ENCODE measurements around the gene DHRSX. TPM values are rescaled to one million over a fixed set of nuclear protein-coding genes. Genes with fewer than 3 reads are reported as not detected.
"Not testable (repeated sequence)": the region's sequence is repeated elsewhere in the genome, so short reads cannot be mapped to it uniquely, and the experiment has no call there.

The DHRSX gene
- total RNA-seq, 2 donors from 2014 or later: 24.0 to 35.7 TPM

DNA sequence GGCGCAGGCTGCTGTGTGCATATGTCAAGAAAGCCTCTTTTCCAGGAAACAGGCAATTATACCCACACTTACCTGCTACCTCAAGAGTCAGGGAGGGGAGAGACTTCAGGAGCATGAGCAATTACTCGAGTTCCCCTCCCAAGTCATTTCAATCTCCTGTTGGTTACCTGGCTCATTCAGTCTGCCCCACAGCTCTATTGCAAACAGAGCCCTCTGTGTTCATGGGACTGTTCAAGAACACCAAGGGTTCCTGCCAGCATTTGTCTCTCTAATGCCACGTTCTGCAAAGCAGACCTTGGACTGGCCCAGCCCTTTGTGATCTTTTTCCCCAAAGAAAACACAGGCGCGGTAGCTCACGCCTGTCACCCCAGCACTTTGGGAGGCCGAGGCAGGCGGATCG lies 274.6 kb downstream of the DHRSX start:
- ATAC-seq: no peak
- Mint-ChIP-seq H3K27ac (peak overlapping the region in 1 of 2 donors; percentile 41), H3K27me3 (no peaks in the 10 kb centered on the region), H3K4me3 (no peak overlapping the region), H3K36me3 (peaks cover 47% of the 10 kb centered on the region), H3K9me3 (peaks cover 11% of the 10 kb centered on the region), H3K4me1 (ENCODE audit: low read depth in 2 of 2) (peaks cover 24 to 48% of the 10 kb centered on the region in 2 donors)
- no peak for DNase-seq (ENCODE audit: low spot score)

DNA sequence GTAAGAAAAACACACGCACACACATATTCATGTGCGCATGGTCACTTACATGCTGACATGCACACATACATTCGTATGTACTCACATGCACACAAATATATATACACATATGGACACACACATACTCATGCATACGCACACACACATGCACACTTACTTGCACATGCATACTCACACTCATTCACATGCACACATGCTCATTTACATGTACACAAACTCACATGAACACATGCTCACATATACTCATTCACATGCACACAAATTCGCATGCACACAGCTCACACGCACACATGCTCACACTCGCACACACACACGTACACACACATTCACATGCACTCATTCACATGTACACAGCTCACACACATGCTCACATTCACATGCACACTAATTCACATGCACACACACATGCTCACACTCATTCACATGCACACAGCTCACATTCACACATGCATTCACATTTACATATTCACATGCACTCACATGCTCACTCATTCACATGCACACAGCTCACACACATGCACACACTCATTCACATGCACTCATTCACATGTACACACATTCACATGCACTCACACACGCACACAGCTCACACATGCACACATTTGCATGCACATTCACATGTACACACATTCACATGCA lies 276.1 kb downstream of the DHRSX start:
- DNase-seq (ENCODE audit: low spot score) (no peak), ATAC-seq (no peak)
- no peak overlapping the region for H3K4me3 Mint-ChIP-seq
- H3K27ac Mint-ChIP-seq: no peak overlapping the region
- H3K27me3 Mint-ChIP-seq: no peaks in the 10 kb centered on the region
- peaks cover 15% of the 10 kb centered on the region for H3K9me3 Mint-ChIP-seq
- peaks cover 22 to 53% of the 10 kb centered on the region in 2 donors for H3K4me1 Mint-ChIP-seq (ENCODE audit: low read depth in 2 of 2)
- H3K36me3 Mint-ChIP-seq: peaks cover 57% of the 10 kb centered on the region

DNA sequence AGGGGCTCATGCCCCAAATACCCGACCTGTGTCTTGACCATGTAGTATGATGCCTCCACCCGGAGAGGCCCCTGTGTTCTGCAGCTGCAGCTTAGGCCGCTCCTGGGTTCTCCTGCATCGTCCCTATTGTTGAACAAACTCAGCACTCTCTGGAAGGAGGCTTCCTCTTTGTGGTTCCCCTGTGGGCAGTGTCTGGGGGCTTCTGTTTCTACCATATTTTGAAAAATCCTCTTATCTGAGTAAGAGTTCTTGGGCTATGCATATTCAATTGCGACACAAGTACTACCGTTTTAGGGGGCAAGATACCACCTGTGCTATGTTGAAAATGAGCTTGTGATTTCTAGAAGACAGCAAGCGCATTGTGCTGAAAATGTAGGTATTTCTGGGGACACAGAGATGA lies 276.6 kb downstream of the DHRSX start:
- H3K36me3 Mint-ChIP-seq: peaks cover 58% of the 10 kb centered on the region
- peaks cover 16 to 49% of the 10 kb centered on the region in 2 donors for H3K4me1 Mint-ChIP-seq (ENCODE audit: low read depth in 2 of 2)
- DNase-seq (ENCODE audit: low spot score) (no peak), ATAC-seq (no peak)
- no peak overlapping the region for H3K4me3 Mint-ChIP-seq
- H3K27ac Mint-ChIP-seq: no peak overlapping the region
- H3K9me3 Mint-ChIP-seq: peaks cover 19% of the 10 kb centered on the region
- no peaks in the 10 kb centered on the region for H3K27me3 Mint-ChIP-seq

DNA sequence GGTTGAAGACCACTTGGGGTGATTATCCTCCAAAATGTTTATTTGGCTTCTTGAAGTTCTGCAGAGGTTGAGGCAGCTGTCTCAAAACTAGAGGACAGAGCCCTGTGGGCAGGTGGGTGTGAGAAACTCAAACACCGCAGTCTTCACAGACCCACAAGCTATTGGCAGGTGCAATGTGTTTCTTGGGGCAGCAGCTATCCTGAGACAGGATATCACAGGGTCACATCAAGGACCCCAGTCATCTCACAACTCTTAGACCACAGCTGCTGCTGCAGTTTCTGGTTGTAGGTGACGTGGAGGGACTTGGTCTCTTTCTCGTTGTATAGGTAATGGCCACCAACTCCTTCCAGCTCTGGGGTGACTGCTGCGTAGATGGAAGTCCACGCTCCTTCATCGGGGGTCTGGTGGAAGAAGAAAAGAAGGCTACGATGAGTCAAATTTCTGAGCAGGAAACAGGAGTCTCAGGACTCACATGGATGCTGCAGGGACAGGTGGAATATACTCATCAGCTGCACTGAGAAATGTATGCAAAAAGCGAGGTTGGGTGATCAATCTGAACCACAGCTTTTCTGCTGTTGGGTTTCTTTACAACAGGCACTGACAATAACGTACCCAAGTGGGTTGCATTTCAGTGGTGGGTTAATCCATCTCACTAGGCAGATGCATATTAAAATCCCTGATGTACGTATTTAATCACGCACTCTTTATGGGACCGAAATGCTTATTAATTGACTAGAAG lies 279.8 kb downstream of the DHRSX start:
- Mint-ChIP-seq H3K9me3 (peaks cover 28% of the 10 kb centered on the region), H3K4me3 (no peak overlapping the region), H3K27me3 (no peaks in the 10 kb centered on the region), H3K27ac (no peak overlapping the region), H3K36me3 (peaks cover 54% of the 10 kb centered on the region), H3K4me1 (ENCODE audit: low read depth in 2 of 2) (peaks cover 8 to 48% of the 10 kb centered on the region in 2 donors)
- DNase-seq (ENCODE audit: low spot score) (no peak), ATAC-seq (peak in 1 of 2 donors; percentile 56)

DNA sequence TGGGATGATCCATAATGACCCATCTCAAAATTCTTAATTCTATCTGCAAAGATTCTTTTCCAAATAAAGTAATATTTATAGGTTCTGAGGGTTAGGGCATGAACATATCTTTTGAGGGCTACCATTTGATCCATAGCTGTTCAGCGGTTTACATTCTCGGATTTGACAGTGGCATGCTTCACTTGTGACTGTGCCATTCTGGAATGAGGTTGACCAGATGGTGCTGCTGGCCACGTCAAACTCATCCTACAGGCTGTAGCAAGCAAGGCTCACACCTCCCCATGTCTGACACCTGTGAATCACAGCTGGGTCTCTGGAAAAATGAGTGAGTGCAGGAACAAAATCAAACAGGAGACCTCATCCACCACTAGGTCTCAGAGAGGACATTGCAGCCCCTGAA lies 280.5 kb downstream of the DHRSX start:
- peaks cover 8 to 43% of the 10 kb centered on the region in 2 donors for H3K4me1 Mint-ChIP-seq (ENCODE audit: low read depth in 2 of 2)
- no peak for DNase-seq (ENCODE audit: low spot score)

DNA sequence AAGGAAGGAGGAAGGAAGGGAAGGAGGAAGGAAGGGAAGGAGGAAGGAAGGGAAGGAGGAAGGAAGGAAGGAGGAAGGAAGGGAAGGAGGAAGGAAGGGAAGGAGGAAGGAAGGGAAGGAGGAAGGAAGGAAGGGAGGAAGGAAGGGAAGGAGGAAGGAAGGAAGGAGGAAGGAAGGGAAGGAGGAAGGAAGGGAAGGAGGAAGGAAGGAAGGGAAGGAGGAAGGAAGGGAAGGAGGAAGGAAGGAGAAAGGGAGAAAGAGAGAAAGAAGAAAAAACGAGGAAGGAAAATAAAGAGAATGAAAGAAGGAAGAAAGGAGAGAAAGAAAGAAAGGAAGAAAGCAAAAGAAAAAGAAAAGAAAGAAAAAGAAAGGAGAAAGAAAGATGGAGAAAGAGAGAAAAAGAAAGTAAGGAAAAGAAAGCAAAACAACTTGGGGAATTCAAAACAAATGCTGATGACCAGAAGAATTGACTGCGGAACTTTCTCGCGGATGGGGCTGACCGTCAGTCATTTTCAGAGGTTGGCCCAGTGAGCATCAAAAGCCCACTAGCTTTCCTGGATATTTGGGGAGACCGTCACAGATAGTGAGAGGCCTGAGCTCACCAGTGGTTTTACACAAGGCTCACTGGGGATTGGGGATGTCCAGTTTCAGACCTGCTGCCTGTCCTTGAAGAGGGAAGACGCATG lies 286.5 kb downstream of the DHRSX start:
- peaks cover 19% of the 10 kb centered on the region for H3K9me3 Mint-ChIP-seq
- ATAC-seq; H3K4me3 Mint-ChIP-seq; H3K27me3 Mint-ChIP-seq; H3K27ac Mint-ChIP-seq; DNase-seq (ENCODE audit: low spot score): not testable (repeated sequence)
- peaks cover 5 to 15% of the 10 kb centered on the region in 2 donors for H3K4me1 Mint-ChIP-seq (ENCODE audit: low read depth in 2 of 2)
- H3K36me3 Mint-ChIP-seq: peaks cover 24% of the 10 kb centered on the region

More for the DNA sequence above, 280.5 kb downstream of the DHRSX start:
- ATAC-seq: no peak
- no peak overlapping the region for H3K4me3 Mint-ChIP-seq
- H3K27me3 Mint-ChIP-seq: no peaks in the 10 kb centered on the region
- H3K27ac Mint-ChIP-seq: no peak overlapping the region
- H3K9me3 Mint-ChIP-seq: peaks cover 28% of the 10 kb centered on the region
- H3K36me3 Mint-ChIP-seq: peaks cover 49% of the 10 kb centered on the region

DNA sequence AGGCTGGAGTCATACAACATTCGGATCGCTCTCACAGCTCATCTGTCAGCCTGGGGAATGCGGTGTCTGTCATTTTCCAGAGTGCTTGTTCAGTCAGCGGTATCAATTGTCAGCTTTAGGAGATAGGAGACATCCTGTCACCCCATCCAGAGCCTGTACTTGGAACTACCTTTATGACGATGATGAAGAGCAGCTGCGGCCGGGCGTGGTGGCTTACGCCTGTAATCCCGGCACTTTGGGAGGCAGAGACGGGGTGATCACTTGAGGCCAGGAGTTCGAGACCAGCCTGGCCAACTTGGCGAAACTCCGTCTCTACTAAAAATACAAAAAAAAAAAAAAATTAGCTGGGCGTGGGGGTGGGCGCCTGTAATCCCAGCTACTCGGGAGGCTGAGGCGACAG lies 289.1 kb downstream of the DHRSX start:
- not testable (repeated sequence) for ATAC-seq; H3K4me1 Mint-ChIP-seq (ENCODE audit: low read depth in 2 of 2); H3K4me3 Mint-ChIP-seq; H3K9me3 Mint-ChIP-seq; DNase-seq (ENCODE audit: low spot score); H3K27ac Mint-ChIP-seq; H3K27me3 Mint-ChIP-seq
- H3K36me3 Mint-ChIP-seq: peaks cover 19% of the 10 kb centered on the region

DNA sequence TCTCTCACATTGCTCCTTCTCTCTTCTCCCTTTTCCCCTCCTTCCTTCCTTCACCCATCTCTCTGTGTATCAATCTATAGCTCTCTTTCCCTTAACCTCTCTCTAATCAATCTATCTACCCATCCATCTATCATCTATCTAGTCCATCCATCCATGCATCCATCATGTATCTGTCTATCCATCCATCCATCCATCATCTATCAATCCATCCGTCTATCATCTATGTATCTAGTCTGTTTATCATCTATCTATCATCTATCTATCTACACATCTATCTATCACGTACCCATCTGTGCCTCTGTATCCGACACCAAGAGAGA lies 307.5 kb downstream of the DHRSX start:
- no peak overlapping the region for H3K4me3 Mint-ChIP-seq
- ATAC-seq: no peak
- no peak overlapping the region for H3K27ac Mint-ChIP-seq
- H3K36me3 Mint-ChIP-seq: peaks cover 3% of the 10 kb centered on the region
- no peaks in the 10 kb centered on the region for H3K27me3 Mint-ChIP-seq
- DNase-seq (ENCODE audit: low spot score): no peak
- H3K9me3 Mint-ChIP-seq: peaks cover 3% of the 10 kb centered on the region
- H3K4me1 Mint-ChIP-seq (ENCODE audit: low read depth in 2 of 2): peaks cover 0 to 3% of the 10 kb centered on the region in 2 donors

DNA sequence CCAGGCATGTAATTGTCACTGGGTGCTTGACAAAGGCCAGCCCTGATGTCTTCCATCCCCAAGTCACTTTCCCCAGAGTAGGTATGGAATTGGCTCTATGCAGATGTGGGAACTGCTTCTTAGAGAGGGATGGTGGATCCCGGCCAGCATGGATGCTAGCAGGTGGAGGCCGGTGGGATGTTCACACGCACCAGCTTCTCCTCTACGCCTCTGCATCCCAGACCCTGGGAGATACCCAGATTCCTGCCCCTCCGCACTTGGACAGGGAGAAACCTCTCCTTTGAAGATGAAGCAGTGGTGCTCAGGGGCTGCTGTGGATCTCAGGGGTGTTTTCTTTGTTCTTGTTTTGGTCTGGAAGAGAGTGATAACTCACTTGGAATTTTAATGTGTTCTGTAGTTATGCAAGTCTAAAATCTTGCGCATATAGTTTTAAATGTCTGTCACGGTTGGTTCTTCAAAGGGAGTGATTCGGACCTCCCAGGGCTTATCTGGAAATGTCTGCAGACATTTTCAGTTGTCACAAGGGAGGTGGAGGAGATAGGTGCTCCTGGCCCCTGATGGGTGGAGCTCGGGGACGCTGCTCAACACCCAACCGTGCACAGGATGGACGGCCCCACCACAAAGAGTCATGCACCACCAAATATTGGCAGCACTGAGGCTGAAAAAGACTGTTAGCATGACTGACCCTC lies 308.0 kb downstream of the DHRSX start:
- H3K27ac Mint-ChIP-seq: no peak overlapping the region
- no peak for DNase-seq (ENCODE audit: low spot score)
- H3K36me3 Mint-ChIP-seq: peaks cover 8% of the 10 kb centered on the region
- H3K9me3 Mint-ChIP-seq: peaks cover 3% of the 10 kb centered on the region
- ATAC-seq: no peak
- no peak overlapping the region for H3K4me3 Mint-ChIP-seq
- H3K4me1 Mint-ChIP-seq (ENCODE audit: low read depth in 2 of 2): peaks cover 0 to 3% of the 10 kb centered on the region in 2 donors
- no peaks in the 10 kb centered on the region for H3K27me3 Mint-ChIP-seq

DNA sequence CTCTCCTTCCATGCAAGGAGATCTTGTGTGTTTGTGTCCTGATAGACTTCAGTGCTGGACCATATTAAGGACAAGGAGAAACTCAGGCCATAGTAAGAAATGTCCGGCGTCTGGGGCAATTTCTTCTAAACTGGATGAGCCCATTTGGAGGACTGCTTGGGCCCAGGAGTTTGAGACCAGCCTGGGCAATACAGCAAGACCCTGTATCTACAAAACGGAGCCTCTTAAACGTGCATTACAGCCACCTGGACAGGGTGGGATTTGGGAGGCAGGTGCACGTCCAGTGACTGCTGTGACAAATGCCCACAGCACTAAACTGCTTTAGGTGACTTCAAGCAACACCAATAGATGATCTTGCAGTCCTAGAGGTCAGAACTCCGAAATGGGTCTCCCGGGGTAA lies 311.9 kb downstream of the DHRSX start:
- DNase-seq (ENCODE audit: low spot score): no peak
- Mint-ChIP-seq H3K4me3 (no peak overlapping the region), H3K9me3 (peaks cover 2% of the 10 kb centered on the region), H3K4me1 (ENCODE audit: low read depth in 2 of 2) (peaks cover 0 to 3% of the 10 kb centered on the region in 2 donors), H3K27me3 (no peaks in the 10 kb centered on the region), H3K36me3 (peaks cover 9% of the 10 kb centered on the region), H3K27ac (no peak overlapping the region)
- no peak for ATAC-seq

DNA sequence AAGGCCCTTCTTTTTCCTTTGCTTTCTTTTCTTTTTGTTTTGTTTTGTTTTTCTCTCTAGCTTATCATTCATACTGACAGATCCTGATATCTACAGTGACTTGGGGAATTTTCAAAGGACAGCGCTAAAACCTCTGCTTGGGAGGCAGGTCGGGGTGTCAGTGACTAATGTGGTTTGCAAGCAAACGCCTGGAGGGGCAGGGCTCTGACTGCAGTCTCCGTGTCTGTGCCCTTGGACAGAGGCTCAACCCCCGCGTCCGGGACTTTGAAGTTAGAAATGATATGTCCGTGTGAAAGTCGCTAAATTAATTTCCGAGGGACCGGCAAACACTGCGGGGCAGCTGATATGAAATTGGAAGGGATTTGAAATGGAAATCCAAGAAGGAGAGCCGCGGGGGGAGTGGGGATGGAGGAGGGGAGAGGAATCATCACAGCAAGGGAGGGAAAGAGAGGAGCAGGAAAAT lies 312.4 kb downstream of the DHRSX start:
- peaks cover 9% of the 10 kb centered on the region for H3K36me3 Mint-ChIP-seq
- H3K9me3 Mint-ChIP-seq: no peaks in the 10 kb centered on the region
- no peak for ATAC-seq
- no peak for DNase-seq (ENCODE audit: low spot score)
- H3K4me3 Mint-ChIP-seq: no peak overlapping the region
- no peaks in the 10 kb centered on the region for H3K27me3 Mint-ChIP-seq
- H3K4me1 Mint-ChIP-seq (ENCODE audit: low read depth in 2 of 2): peaks cover 0 to 3% of the 10 kb centered on the region in 2 donors
- H3K27ac Mint-ChIP-seq: no peak overlapping the region

DNA sequence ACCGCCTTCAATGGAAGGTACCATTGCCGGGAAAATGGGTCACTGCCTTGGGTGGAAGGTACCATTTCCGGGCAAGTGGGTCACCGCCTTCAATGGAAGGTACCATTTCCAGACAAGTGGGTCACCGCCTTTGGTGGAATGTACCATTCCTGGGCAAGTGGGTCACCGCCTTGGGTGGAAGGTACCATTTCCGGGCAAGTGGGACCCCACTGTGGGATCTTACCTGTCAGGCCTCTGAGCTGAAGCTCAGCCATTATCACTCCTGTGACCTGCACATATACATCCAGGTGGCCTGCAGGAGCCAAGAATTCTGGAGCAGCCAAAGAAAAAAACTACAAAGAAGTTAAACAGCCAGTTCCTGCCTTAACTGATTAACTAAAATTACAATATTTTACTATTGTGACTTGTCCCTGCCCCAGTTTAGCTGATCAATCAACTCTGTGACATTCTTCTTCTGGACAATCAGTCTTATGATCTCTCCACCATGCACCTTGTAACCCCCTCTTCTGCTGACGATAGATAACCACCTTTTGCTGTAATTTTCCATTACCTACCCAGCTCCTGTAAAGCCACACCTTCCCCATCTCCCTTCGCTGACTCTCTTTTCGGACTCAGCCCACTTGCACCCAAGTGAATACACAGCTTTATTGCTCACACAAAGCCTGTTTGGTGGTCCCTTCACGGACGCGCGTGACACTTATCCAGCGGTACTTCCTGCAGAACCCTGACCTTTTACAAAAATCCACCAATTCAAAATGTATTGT lies 313.2 kb downstream of the DHRSX start:
- DNase-seq (ENCODE audit: low spot score): no peak
- H3K27me3 Mint-ChIP-seq: no peaks in the 10 kb centered on the region
- peaks cover 9% of the 10 kb centered on the region for H3K36me3 Mint-ChIP-seq
- no peak for ATAC-seq
- no peaks in the 10 kb centered on the region for H3K4me1 Mint-ChIP-seq (ENCODE audit: low read depth in 2 of 2)
- no peaks in the 10 kb centered on the region for H3K9me3 Mint-ChIP-seq
- no peak overlapping the region for H3K27ac Mint-ChIP-seq
- H3K4me3 Mint-ChIP-seq: no peak overlapping the region
